GM23248 (cell line): ENCODE data around the gene PELI2. TPM values are rescaled to one million over a fixed set of nuclear protein-coding genes. Genes with fewer than 3 reads are reported as not detected.

Source experiments
- DNase-seq: peaks from one replicate; pipeline ENCODE4 v3.0.0-alpha.2; 2015
- H2AFZ ChIP-seq: fragments of 200-600 bp; sonication (generic); 2 replicates; pipeline ENCODE4 v1.6.1; 2016; ENCODE audit warnings: antibody characterized with exemption
- H3F3A ChIP-seq: fragments of 200-600 bp; sonication (generic); 2 replicates; pipeline ENCODE4 v1.6.1; 2016; ENCODE audit warnings: mild to moderate bottlenecking, antibody characterized with exemption, mixed run types; ENCODE audit not compliant: insufficient read depth
- H3K27ac ChIP-seq: fragments of 200-600 bp; sonication (generic); 2 replicates; pipeline ENCODE4 v1.5.1; 2016; ENCODE audit warnings: mild to moderate bottlenecking
- H3K27me3 ChIP-seq: fragments of 200-600 bp; sonication (generic); replicated peaks from 2 replicates; pipeline ENCODE4 v1.6.1; 2016; ENCODE audit warnings: mild to moderate bottlenecking; ENCODE audit not compliant: insufficient read depth
- H3K36me3 ChIP-seq: fragments of 200-600 bp; sonication (generic); 2 replicates; pipeline ENCODE4 v1.6.1; 2016; ENCODE audit warnings: low read depth, mild to moderate bottlenecking
- H3K4me1 ChIP-seq: fragments of 200-600 bp; sonication (generic); 2 replicates; pipeline ENCODE4 v1.6.1; 2016; ENCODE audit warnings: mild to moderate bottlenecking; ENCODE audit not compliant: insufficient read depth
- H3K4me2 ChIP-seq: fragments of 200-600 bp; sonication (generic); one replicate; pipeline ENCODE4 v1.6.1; 2016; ENCODE audit warnings: mild to moderate bottlenecking; ENCODE audit not compliant: unreplicated experiment
- H3K4me3 ChIP-seq: fragments of 200-600 bp; sonication (generic); 2 replicates; pipeline ENCODE4 v1.5.1; 2016; ENCODE audit warnings: mild to moderate bottlenecking
- H3K79me2 ChIP-seq: fragments of 200-600 bp; sonication (generic); 2 replicates; pipeline ENCODE4 v1.6.1; 2016; ENCODE audit warnings: mild to moderate bottlenecking; ENCODE audit not compliant: insufficient read depth
- H3K9ac ChIP-seq: fragments of 200-600 bp; sonication (generic); 2 replicates; pipeline ENCODE4 v1.6.1; 2016; ENCODE audit warnings: mild to moderate bottlenecking
- H3K9me2 ChIP-seq: fragments of 200-600 bp; sonication (generic); 2 replicates; pipeline ENCODE4 v1.6.1; 2016; ENCODE audit warnings: mixed run types, mild to moderate bottlenecking, moderate library complexity; ENCODE audit not compliant: insufficient read depth
- H3K9me3 ChIP-seq: fragments of 200-600 bp; sonication (generic); one replicate; pipeline ENCODE4 v1.6.1; 2017; ENCODE audit warnings: low read depth
- H4K20me1 ChIP-seq: fragments of 200-600 bp; sonication (generic); 2 replicates; pipeline ENCODE4 v1.6.0; 2016; ENCODE audit not compliant: insufficient read depth
- EZH2 ChIP-seq: fragments of 200-600 bp; sonication (generic); IDR thresholded peaks from 2 replicates; pipeline ENCODE4 v1.6.1; 2018; ENCODE audit warnings: antibody characterized with exemption, mild to moderate bottlenecking; ENCODE audit not compliant: insufficient read depth, poor library complexity, severe bottlenecking
- EZH2phosphoT487 ChIP-seq: fragments of 200-600 bp; sonication (generic); IDR thresholded peaks from 2 replicates; pipeline ENCODE4 v1.6.1; 2018; ENCODE audit warnings: antibody characterized with exemption, moderate library complexity, mild to moderate bottlenecking, low read depth; ENCODE audit not compliant: insufficient read depth
- WGBS, 2 experiments: methylation state at CpG; one replicate each; pipeline ENCODE4 v1.1.6; 2015 to 2017; ENCODE audit warnings: low lambda C conversion rate in 2 of 2, low coverage in 1 of 2; ENCODE audit errors: missing lambda C conversion rate in 2 of 2; 5-methylcytosine and 5-hydroxymethylcytosine counted together
- in situ Hi-C: fragments of 300-500 bp; cut with MboI; formaldehyde crosslinking; loops from 2 replicates; pipeline ENCODE4 v1.15.0; 2020
- polyA plus RNA-seq: library from polyadenylated mRNA; unstranded; fragments of >200 nt; fragmentation: Nextera tagmentation; extraction: Ambion mirVana; gene quantifications from 2 replicates; pipeline ENCODE4 v1.2.1, GENCODE V29; 2016
- total RNA-seq: library from RNA; depleted of rRNA; stranded (reverse); fragments of >200 nt; shearing (Covaris generic); gene quantifications from 2 replicates; pipeline ENCODE4 v1.2.3, GENCODE V29; 2014

Gene PELI2
- total and polyA plus RNA-seq, 2 experiments from 2014 or later, result 1.2 to 1.3 TPM

GRCh38 chr14:56268039-56268438 lies 149.8 kb downstream of the PELI2 start:
- peak overlapping the region; percentile 51 for H3K4me2 ChIP-seq
- peak; percentile 59 for DNase-seq
- WGBS, 2 experiments, result 27 to 29% methylated on average over 2 of the region's 2 CpGs

DNA sequence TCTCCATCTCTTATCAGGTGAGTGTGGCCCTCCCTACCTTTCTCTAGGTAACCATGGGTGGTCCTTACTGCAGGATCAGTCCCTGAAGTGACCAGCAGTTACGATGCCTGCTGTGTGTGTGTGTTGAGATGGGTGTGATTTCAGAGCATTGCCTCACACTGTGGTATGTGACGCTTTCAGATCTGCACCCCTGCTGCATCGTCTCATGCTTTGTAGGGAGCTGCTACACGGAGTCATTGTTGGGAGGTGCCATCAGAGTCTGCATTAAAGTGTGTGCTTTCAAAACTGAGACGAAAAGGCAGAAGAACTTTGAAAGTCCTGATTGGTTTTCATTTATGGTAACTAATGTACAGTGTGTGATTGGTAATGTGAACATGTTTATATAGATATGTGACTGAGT lies 150.5 kb downstream of the PELI2 start:
- WGBS, 2 experiments, result 78 to 81% methylated on average over 5 of the region's 5 CpGs
- TF ChIP-seq EZH2 (no peak), EZH2phosphoT487 (no peak)
- no peak for DNase-seq
- in situ Hi-C loops, result no loop called here
- H3K27me3 ChIP-seq, result no peaks in the 10 kb centered on the region
- H3K9me2 ChIP-seq, result no peaks in the 10 kb centered on the region
- no peak overlapping the region for H2AFZ ChIP-seq
- peaks cover 40% of the 10 kb centered on the region for H3K4me1 ChIP-seq
- H3K27ac ChIP-seq, result peak overlapping the region; percentile 25; the same call in 1 of the 2 replicates
- H3K9me3 ChIP-seq, result no peaks in the 10 kb centered on the region
- no peak overlapping the region for H3K9ac ChIP-seq
- no peaks in the 10 kb centered on the region for H3K36me3 ChIP-seq
- H3K79me2 ChIP-seq, result no peaks in the 10 kb centered on the region
- H4K20me1 ChIP-seq, result no peaks in the 10 kb centered on the region
- H3K4me3 ChIP-seq, result no peak overlapping the region
- H3F3A ChIP-seq, result peaks cover 42% of the 10 kb centered on the region
- H3K4me2 ChIP-seq, result peak overlapping the region; percentile 51

More at GRCh38 chr14:56268039-56268438, 149.8 kb downstream of the PELI2 start:
- Histone ChIP-seq H3F3A (peaks cover 36% of the 10 kb centered on the region), H3K27me3 (no peaks in the 10 kb centered on the region), H2AFZ (no peak overlapping the region), H3K27ac (peak overlapping the region; percentile 25; the same call in 1 of the 2 replicates), H3K79me2 (no peaks in the 10 kb centered on the region), H3K9ac (no peak overlapping the region), H3K36me3 (no peaks in the 10 kb centered on the region), H3K9me2 (no peaks in the 10 kb centered on the region), H3K9me3 (no peaks in the 10 kb centered on the region), H3K4me1 (peaks cover 34% of the 10 kb centered on the region), H3K4me3 (no peak overlapping the region), H4K20me1 (no peaks in the 10 kb centered on the region)
- in situ Hi-C loops, result no loop called here
- TF ChIP-seq EZH2phosphoT487, result no peak
- no peak for TF ChIP-seq EZH2

GRCh38 chr14:56270921-56271320 lies 152.7 kb downstream of the PELI2 start:
- WGBS, 2 experiments, result 95 to 99% methylated on average over 8 of the region's 8 CpGs

GRCh38 chr14:56271970-56272369 lies 153.8 kb downstream of the PELI2 start:
- WGBS, 2 experiments, result 64 to 66% methylated on average over 5 of the region's 5 CpGs

More at GRCh38 chr14:56270921-56271320, 152.7 kb downstream of the PELI2 start:
- Histone ChIP-seq H3K4me3 (no peak overlapping the region), H3F3A (peaks cover 45% of the 10 kb centered on the region), H3K4me2 (no peak overlapping the region), H2AFZ (no peak overlapping the region), H3K79me2 (no peaks in the 10 kb centered on the region), H3K9me2 (no peaks in the 10 kb centered on the region), H3K27me3 (no peaks in the 10 kb centered on the region), H3K36me3 (no peaks in the 10 kb centered on the region), H4K20me1 (no peaks in the 10 kb centered on the region), H3K4me1 (peaks cover 53% of the 10 kb centered on the region), H3K9me3 (no peaks in the 10 kb centered on the region), H3K9ac (no peak overlapping the region), H3K27ac (no peak overlapping the region)
- DNase-seq, result no peak
- TF ChIP-seq EZH2 (no peak), EZH2phosphoT487 (no peak)
- in situ Hi-C loops, result no loop called here

More at GRCh38 chr14:56271970-56272369, 153.8 kb downstream of the PELI2 start:
- no peaks in the 10 kb centered on the region for H3K9me2 ChIP-seq
- H3K9ac ChIP-seq, result peak overlapping the region; percentile 14; the same call in 1 of the 2 replicates
- H3K4me3 ChIP-seq, result no peak overlapping the region
- peaks cover 45% of the 10 kb centered on the region for H3F3A ChIP-seq
- TF ChIP-seq EZH2phosphoT487, result no peak
- no peak for TF ChIP-seq EZH2
- in situ Hi-C loops, result no loop called here
- peak overlapping the region; percentile 63 for H3K4me2 ChIP-seq
- H3K79me2 ChIP-seq, result no peaks in the 10 kb centered on the region
- H3K9me3 ChIP-seq, result no peaks in the 10 kb centered on the region
- no peak overlapping the region for H2AFZ ChIP-seq
- no peaks in the 10 kb centered on the region for H3K27me3 ChIP-seq
- no peaks in the 10 kb centered on the region for H4K20me1 ChIP-seq
- peak; percentile 89 for DNase-seq
- H3K36me3 ChIP-seq, result no peaks in the 10 kb centered on the region
- H3K4me1 ChIP-seq, result peaks cover 53% of the 10 kb centered on the region
- H3K27ac ChIP-seq, result peak overlapping the region; percentile 70
